ENCODE results near the gene ERCC5. TPM values are rescaled to one million over a fixed set of nuclear protein-coding genes. Genes with fewer than 3 reads are reported as not detected.

Gene ERCC5
- total RNA-seq, 1 experiment from 2014 or later, result 39.5 TPM

DNA sequence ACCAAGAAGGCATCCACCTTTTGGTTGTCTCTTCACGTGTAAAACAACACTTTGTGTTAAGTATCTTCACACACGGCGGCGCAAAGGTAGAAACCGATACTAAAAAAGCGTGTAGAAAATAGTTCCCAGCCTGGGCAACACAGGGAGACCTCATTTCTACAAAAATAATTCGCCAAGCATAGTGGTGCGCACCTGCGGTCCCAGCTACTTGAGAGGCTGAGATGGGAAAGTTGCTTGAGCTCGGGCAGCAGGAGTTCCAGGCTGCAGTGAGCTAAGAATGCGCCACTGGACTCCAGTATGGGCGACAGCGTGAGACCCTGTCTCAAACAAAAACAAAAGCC is 573 bp upstream of the ERCC5 start:
- no peak for DNase-seq (ENCODE audit: low read depth)

DNA sequence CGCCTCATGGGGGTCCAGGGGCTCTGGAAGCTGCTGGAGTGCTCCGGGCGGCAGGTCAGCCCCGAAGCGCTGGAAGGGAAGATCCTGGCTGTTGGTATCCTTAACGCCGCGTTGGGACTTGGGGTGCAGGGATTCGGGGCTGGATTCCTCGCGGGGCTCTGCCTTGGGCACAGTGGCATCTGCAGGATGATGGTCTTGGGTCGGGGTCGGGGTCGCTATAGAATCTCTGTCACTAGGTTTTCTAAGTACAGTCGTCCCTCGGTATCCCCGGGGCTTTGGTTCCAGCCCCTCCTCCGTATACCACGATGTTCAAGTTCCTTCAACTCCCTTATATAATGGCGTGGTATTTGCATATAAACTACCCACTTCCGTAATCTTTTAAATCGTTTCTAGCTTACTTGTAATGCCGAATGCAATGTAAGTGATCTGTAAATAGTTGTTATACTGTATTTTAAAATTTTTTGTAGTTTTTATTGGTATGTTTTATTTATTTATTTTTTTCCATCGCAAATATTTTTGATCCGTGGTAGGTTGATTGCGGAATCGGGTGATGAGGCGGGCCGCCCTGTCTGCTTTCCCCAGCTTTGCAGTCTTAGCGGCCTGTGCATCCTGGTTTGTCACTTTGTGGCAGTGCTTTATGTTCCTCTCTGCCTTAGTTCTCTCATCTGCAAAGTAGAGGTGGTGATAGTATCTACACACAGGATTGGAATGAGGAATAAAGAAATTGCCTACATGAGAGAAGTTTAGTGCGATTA is 606 bp downstream of the ERCC5 start:
- DNase-seq (ENCODE audit: low read depth), result peak; percentile 40

- DNase-seq (ENCODE audit: low read depth), result peak; percentile 34
Observed at GRCh38 chr13:102847272-102848234, 1.7 kb downstream of the ERCC5 start.

DNA sequence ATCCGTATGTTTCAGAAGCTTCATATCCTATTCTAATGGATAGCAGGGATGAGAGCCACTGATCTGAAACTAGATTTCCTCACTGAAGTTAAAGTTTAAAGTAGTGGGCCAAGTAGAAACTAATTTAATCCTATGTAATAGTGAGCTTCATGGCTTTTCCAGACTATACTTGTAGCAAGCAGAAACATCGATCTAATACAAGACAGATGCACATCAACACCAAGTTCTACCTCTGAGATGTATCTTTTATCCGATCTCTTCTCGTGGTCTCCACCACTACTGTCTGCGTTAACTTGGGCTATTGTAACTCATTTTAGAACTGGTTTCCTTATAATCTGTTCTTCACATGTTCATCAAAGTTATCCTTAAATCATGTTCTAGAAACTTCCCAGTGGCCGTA is 3.1 kb downstream of the ERCC5 start:
- no peak for DNase-seq (ENCODE audit: low read depth)

DNA sequence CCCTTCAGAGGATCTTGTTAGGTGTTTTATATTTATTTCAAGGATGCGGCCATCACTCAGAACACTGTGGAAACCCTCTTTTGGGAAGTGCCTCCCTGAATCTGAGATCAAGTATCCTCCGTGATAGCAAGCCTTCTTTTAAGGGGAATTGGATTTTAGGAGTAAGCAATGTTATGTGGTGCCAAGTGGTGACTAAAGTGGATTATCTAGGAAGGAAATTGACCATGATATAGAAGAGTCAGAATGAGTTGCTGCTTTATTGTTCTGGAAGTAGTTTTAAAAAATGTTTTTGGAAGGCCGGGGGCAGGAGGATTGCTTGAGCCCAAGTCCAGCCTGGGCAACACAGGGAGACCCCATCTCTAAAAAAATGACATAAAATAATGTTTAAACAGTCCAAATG is 6.7 kb downstream of the ERCC5 start:
- DNase-seq (ENCODE audit: low read depth), result no peak

DNA sequence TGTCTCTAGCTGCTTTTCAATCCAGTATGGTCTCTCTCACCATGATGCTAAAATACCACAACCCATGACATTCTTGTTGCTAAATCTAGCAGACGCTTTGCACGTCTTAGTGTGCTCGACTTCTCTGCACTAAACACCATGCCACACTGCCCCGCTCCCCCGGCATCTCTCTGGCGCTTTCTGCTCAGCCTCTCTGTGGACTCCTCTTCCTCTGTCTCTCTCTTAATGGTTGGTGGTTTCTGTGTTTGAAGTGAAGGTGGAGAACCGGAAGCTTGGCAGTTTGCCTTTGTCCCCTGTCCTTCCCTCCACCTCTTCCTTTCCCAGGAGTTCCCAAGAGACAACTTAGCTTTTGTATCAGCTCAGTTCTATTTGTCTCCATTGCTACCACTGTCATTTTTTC is 8.8 kb downstream of the ERCC5 start:
- DNase-seq (ENCODE audit: low read depth), result no peak

- DNase-seq (ENCODE audit: low read depth), result peak; percentile 37
Observed at GRCh38 chr13:102856557-102856956, 10.7 kb downstream of the ERCC5 start.

GRCh38 chr13:102862624-102863210 is 16.9 kb downstream of the ERCC5 start:
- no peak for DNase-seq (ENCODE audit: low read depth)

GRCh38 chr13:102863590-102863989 is 17.8 kb downstream of the ERCC5 start:
- DNase-seq (ENCODE audit: low read depth), result no peak

- DNase-seq (ENCODE audit: low read depth), result no peak
Observed at GRCh38 chr13:102868366-102868936, 22.6 kb downstream of the ERCC5 start.

DNA sequence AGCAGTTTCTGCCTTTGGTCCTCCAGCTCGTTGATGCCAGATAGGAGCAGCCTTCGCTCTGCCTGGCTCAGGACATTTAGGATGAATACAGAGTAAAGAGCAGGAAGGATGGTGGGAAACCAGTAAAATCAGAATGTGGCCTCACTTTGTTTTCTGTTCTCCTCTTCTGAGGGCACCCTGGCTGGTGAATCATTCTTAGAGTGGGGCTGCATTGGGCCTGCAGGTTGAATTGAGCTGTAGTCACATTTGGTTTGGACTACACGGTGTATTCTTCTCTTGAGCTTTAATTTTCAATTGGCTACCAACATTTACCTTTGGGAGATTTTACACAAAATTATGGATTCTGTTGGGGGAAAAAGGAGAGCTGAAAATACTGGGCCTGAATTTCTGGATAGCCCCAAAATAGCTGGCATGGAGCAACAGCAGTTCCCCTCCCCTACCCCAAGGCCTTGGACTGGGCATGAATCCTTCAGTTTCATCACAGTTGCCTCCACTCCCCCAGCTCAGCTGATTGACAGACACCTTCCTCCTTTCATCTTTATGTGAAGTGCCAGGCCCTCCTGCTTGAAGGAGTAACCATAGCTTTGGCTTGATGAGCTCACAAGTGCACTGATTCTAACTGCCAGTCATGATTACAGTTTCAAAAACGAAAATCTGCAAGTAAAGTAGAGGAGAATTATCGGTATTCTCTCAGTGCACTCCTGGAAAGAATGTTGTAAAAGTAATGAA is 24.3 kb downstream of the ERCC5 start:
- peak; percentile 5 for DNase-seq (ENCODE audit: low read depth)

- peak; percentile 31 for DNase-seq (ENCODE audit: low read depth)
Observed at GRCh38 chr13:102870677-102871415, 25.0 kb downstream of the ERCC5 start.

GRCh38 chr13:102872131-102872530 is 26.3 kb downstream of the ERCC5 start:
- DNase-seq (ENCODE audit: low read depth), result no peak

GRCh38 chr13:102872531-102872930 is 26.7 kb downstream of the ERCC5 start:
- no peak for DNase-seq (ENCODE audit: low read depth)

DNA sequence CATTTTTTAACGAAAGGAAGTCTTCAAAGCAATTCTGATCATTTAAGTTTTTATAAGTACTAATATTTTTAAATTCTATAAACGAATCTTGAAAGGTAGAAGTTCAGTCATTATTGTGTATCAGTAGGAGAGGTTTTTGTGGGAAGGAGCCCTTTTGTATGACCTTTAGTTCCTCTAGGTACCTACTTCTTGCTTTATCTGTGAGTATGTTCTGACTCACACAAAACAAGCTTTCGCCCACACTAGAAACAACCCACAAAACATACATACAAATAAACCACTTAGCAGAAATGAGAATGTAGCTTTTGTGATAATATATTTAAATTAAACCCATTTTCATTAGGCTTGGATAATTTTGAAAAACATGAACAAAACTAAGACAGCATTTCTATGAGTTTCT is 27.8 kb downstream of the ERCC5 start:
- DNase-seq (ENCODE audit: low read depth), result no peak

DNA sequence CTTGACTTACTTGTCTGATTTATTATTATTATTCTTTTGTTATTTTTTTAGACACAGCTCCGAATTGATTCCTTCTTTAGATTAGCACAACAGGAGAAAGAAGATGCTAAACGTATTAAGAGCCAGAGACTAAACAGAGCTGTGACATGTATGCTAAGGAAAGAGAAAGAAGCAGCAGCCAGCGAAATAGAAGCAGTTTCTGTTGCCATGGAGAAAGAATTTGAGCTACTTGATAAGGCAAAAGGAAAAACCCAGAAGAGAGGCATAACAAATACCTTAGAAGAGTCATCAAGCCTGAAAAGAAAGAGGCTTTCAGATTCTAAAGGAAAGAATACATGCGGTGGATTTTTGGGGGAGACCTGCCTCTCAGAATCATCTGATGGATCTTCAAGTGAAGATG is 29.4 kb downstream of the ERCC5 start:
- DNase-seq (ENCODE audit: low read depth), result no peak

GRCh38 chr13:102877303-102877702 is 31.5 kb downstream of the ERCC5 start:
- no peak for DNase-seq (ENCODE audit: low read depth)

DNA sequence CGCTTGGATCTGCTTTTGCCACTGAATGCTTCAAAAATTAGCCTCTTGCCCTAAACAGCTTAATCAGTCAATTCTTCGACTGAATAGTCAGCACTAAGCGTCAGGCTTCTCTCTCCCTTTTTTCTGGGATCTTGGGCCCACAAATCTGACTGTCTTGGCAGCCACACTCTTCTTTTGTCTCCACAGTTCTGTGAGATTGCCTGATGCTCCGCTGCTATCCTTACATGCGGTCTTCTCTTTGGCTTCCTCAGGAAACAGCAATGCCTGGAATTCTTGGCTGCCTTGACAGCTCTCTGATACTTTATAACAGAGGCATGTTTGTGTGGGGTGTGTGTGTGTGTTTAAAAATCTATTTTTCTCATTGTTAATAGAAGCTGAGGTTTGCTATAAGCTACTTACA is 32.6 kb downstream of the ERCC5 start:
- DNase-seq (ENCODE audit: low read depth), result no peak

DNA sequence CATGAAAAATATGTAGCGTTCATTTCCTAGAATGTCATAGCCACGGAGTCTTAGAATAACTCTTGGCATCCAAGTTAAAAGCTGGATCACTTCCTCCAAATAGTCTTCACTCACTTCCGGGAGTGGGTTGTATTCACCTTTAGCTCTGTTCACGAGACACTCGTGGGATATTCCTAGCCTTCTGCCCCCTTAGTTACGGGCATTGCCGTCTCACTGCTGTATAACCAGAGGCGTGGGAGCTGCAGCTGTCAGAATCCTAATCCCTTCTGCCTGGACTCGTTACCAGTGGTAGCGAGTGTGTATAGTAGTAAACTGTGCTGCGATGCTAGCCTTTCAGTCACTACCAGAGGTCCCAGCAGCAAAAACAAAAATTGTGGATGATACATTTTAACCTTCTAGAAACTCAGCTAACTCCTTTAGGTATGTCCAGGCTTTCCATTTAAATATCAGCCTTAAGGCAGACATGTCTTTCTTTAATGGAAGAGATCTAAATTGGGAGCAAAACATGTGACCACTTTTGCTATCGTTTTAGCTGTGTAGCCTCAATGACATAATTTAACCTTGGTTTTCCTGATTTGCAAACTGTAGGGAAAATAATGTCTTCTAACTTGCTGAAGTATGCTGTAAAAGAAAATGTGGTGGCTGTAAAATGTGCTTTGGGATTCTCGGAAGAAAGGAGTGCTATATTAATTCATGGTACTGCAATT is 34.1 kb downstream of the ERCC5 start:
- no peak for DNase-seq (ENCODE audit: low read depth)

Measured in M059J (cell line).